ENCODE data around the gene SF3A1.

DNA sequence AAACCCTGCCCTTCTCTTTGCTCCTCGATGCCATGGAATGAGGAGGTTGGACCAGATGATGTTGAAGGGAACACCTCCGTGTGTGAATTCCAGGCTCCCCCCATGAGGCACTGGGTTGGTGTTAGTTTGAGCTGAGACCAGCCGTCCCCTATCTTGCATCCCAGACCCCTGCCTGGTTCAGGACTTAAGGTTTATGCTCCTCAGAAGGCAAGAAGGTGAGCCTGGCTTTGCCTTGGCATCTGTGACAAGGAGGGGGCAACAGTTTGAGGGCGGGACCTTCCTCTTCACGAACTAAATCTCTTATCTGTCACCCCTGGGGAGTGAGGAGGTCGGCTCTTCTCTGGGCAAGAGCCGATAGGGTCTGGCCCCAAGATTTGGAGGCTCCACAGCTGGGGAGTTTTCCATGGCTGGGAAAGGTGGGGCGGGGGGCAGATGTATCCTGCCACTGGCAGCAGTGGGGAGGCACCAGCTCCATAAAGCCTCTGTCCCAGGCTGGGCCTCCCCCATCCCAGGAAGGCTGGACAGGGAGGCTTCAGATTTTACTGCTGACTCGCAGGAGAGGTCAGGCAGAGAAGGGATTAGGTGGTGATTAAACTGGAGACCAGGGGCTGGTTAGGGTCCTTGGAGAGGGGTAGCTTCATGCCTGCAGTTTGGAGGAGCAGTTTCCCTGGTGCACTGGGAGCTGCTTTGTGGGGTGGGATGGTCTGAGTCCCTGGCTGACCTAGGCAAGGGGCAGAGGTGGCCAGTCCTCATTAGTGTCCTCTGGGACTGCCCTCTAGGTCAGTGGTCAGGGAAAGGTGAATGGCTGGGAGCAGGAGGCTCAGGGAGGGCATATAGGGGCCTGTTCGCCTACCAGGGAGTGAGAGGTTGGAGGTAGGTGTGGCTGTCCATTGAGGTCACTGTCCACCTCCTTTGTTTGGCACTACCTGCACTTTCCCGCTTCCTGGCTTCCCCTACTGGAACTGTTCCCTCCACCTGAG is 41.3 kb upstream of the SF3A1 start:
- TF ChIP-seq, protein P1, sequence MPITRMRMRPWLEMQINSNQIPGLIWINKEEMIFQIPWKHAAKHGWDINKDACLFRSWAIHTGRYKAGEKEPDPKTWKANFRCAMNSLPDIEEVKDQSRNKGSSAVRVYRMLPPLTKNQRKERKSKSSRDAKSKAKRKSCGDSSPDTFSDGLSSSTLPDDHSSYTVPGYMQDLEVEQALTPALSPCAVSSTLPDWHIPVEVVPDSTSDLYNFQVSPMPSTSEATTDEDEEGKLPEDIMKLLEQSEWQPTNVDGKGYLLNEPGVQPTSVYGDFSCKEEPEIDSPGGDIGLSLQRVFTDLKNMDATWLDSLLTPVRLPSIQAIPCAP (CRISPR knock-in tag; IDR thresholded peaks at IDR 0.05): no peak
- TF ChIP-seq, protein P2, sequence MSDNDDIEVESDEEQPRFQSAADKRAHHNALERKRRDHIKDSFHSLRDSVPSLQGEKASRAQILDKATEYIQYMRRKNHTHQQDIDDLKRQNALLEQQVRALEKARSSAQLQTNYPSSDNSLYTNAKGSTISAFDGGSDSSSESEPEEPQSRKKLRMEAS (CRISPR knock-in tag; IDR thresholded peaks at IDR 0.05): no peak
- no peak for TF ChIP-seq ETV6 (CRISPR knock-in tag; IDR thresholded peaks at IDR 0.05)
- no peak for TF ChIP-seq CTCF (IDR thresholded peaks at IDR 0.05)
- TF ChIP-seq NR1H2 (CRISPR knock-in tag; IDR thresholded peaks at IDR 0.05): no peak
- TF ChIP-seq, protein P3, sequence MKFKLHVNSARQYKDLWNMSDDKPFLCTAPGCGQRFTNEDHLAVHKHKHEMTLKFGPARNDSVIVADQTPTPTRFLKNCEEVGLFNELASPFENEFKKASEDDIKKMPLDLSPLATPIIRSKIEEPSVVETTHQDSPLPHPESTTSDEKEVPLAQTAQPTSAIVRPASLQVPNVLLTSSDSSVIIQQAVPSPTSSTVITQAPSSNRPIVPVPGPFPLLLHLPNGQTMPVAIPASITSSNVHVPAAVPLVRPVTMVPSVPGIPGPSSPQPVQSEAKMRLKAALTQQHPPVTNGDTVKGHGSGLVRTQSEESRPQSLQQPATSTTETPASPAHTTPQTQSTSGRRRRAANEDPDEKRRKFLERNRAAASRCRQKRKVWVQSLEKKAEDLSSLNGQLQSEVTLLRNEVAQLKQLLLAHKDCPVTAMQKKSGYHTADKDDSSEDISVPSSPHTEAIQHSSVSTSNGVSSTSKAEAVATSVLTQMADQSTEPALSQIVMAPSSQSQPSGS (CRISPR knock-in tag; IDR thresholded peaks at IDR 0.05; ENCODE audit: borderline replicate concordance, low read depth): no peak
- TF ChIP-seq NR2C2 (CRISPR knock-in tag; IDR thresholded peaks at IDR 0.05): no peak
- TF ChIP-seq KAT7 (CRISPR knock-in tag; IDR thresholded peaks at IDR 0.05; ENCODE audit: borderline replicate concordance): no peak
